GM23248 (cell line): ENCODE data around the gene C11orf91. TPM values are rescaled to one million over a fixed set of nuclear protein-coding genes. Genes with fewer than 3 reads are reported as not detected.
"Not testable (repeated sequence)": the region's sequence is repeated elsewhere in the genome, so short reads cannot be mapped to it uniquely, and the experiment has no call there.

Experiments used
- DNase-seq: peaks from one replicate; pipeline ENCODE4 v3.0.0-alpha.2; 2015
- H2AFZ ChIP-seq: fragments of 200-600 bp; sonication (generic); 2 replicates; pipeline ENCODE4 v1.6.1; 2016; ENCODE audit warnings: antibody characterized with exemption
- H3F3A ChIP-seq: fragments of 200-600 bp; sonication (generic); 2 replicates; pipeline ENCODE4 v1.6.1; 2016; ENCODE audit warnings: mild to moderate bottlenecking, antibody characterized with exemption, mixed run types; ENCODE audit not compliant: insufficient read depth
- H3K27ac ChIP-seq: fragments of 200-600 bp; sonication (generic); 2 replicates; pipeline ENCODE4 v1.5.1; 2016; ENCODE audit warnings: mild to moderate bottlenecking
- H3K27me3 ChIP-seq: fragments of 200-600 bp; sonication (generic); replicated peaks from 2 replicates; pipeline ENCODE4 v1.6.1; 2016; ENCODE audit warnings: mild to moderate bottlenecking; ENCODE audit not compliant: insufficient read depth
- H3K36me3 ChIP-seq: fragments of 200-600 bp; sonication (generic); 2 replicates; pipeline ENCODE4 v1.6.1; 2016; ENCODE audit warnings: low read depth, mild to moderate bottlenecking
- H3K4me1 ChIP-seq: fragments of 200-600 bp; sonication (generic); 2 replicates; pipeline ENCODE4 v1.6.1; 2016; ENCODE audit warnings: mild to moderate bottlenecking; ENCODE audit not compliant: insufficient read depth
- H3K4me2 ChIP-seq: fragments of 200-600 bp; sonication (generic); one replicate; pipeline ENCODE4 v1.6.1; 2016; ENCODE audit warnings: mild to moderate bottlenecking; ENCODE audit not compliant: unreplicated experiment
- H3K4me3 ChIP-seq: fragments of 200-600 bp; sonication (generic); 2 replicates; pipeline ENCODE4 v1.5.1; 2016; ENCODE audit warnings: mild to moderate bottlenecking
- H3K79me2 ChIP-seq: fragments of 200-600 bp; sonication (generic); 2 replicates; pipeline ENCODE4 v1.6.1; 2016; ENCODE audit warnings: mild to moderate bottlenecking; ENCODE audit not compliant: insufficient read depth
- H3K9ac ChIP-seq: fragments of 200-600 bp; sonication (generic); 2 replicates; pipeline ENCODE4 v1.6.1; 2016; ENCODE audit warnings: mild to moderate bottlenecking
- H3K9me2 ChIP-seq: fragments of 200-600 bp; sonication (generic); 2 replicates; pipeline ENCODE4 v1.6.1; 2016; ENCODE audit warnings: mixed run types, mild to moderate bottlenecking, moderate library complexity; ENCODE audit not compliant: insufficient read depth
- H3K9me3 ChIP-seq: fragments of 200-600 bp; sonication (generic); one replicate; pipeline ENCODE4 v1.6.1; 2017; ENCODE audit warnings: low read depth
- H4K20me1 ChIP-seq: fragments of 200-600 bp; sonication (generic); 2 replicates; pipeline ENCODE4 v1.6.0; 2016; ENCODE audit not compliant: insufficient read depth
- EZH2 ChIP-seq: fragments of 200-600 bp; sonication (generic); IDR thresholded peaks from 2 replicates; pipeline ENCODE4 v1.6.1; 2018; ENCODE audit warnings: antibody characterized with exemption, mild to moderate bottlenecking; ENCODE audit not compliant: insufficient read depth, poor library complexity, severe bottlenecking
- EZH2phosphoT487 ChIP-seq: fragments of 200-600 bp; sonication (generic); IDR thresholded peaks from 2 replicates; pipeline ENCODE4 v1.6.1; 2018; ENCODE audit warnings: antibody characterized with exemption, moderate library complexity, mild to moderate bottlenecking, low read depth; ENCODE audit not compliant: insufficient read depth
- WGBS, 2 experiments: methylation state at CpG; one replicate each; pipeline ENCODE4 v1.1.6; 2015 to 2017; ENCODE audit warnings: low lambda C conversion rate in 2 of 2, low coverage in 1 of 2; ENCODE audit errors: missing lambda C conversion rate in 2 of 2; 5-methylcytosine and 5-hydroxymethylcytosine counted together
- in situ Hi-C: fragments of 300-500 bp; cut with MboI; formaldehyde crosslinking; loops from 2 replicates; pipeline ENCODE4 v1.15.0; 2020
- polyA plus RNA-seq: library from polyadenylated mRNA; unstranded; fragments of >200 nt; fragmentation: Nextera tagmentation; extraction: Ambion mirVana; gene quantifications from 2 replicates; pipeline ENCODE4 v1.2.1, GENCODE V29; 2016
- total RNA-seq: library from RNA; depleted of rRNA; stranded (reverse); fragments of >200 nt; shearing (Covaris generic); gene quantifications from 2 replicates; pipeline ENCODE4 v1.2.3, GENCODE V29; 2014

C11orf91 gene
- total and polyA plus RNA-seq, 2 experiments from 2014 or later, result not detected

DNA sequence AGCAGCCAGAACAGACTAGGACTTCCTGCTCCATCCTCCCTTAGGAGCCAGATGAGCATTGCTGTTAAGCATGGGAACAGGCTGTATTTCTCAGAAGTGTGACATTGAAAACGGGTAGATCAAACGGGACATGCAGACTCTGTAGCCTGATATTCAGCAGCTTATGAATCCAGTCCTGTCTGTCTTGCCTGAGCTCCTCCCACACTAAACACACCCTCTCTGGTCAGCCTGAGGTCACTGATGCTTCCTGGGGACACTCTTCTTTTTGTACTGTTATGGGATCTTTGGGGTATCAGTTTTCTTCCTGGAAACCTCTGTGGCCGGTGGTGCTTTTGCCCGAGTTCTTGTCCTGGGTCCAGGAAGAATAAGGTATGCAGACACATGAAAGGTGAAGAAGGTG lies 35.8 kb downstream of the C11orf91 start:
- H3K27ac ChIP-seq, result no peak overlapping the region
- no peak overlapping the region for H3K4me2 ChIP-seq
- H3K79me2 ChIP-seq, result no peaks in the 10 kb centered on the region
- TF ChIP-seq EZH2phosphoT487, result no peak
- H2AFZ ChIP-seq, result no peak overlapping the region
- H3K4me1 ChIP-seq, result peaks cover 10% of the 10 kb centered on the region
- peaks cover 23% of the 10 kb centered on the region; the same call in 1 of the 2 replicates for H3K36me3 ChIP-seq
- H4K20me1 ChIP-seq, result no peaks in the 10 kb centered on the region
- no peaks in the 10 kb centered on the region for H3K9me3 ChIP-seq
- no peaks in the 10 kb centered on the region for H3K9me2 ChIP-seq
- no peaks in the 10 kb centered on the region for H3K27me3 ChIP-seq
- no peak overlapping the region for H3K4me3 ChIP-seq
- in situ Hi-C loops, result no loop called here
- peaks cover 25% of the 10 kb centered on the region for H3F3A ChIP-seq
- H3K9ac ChIP-seq, result no peak overlapping the region
- 75 to 77% methylated on average over 4 of the region's 4 CpGs for WGBS, 2 experiments
- no peak for DNase-seq

DNA sequence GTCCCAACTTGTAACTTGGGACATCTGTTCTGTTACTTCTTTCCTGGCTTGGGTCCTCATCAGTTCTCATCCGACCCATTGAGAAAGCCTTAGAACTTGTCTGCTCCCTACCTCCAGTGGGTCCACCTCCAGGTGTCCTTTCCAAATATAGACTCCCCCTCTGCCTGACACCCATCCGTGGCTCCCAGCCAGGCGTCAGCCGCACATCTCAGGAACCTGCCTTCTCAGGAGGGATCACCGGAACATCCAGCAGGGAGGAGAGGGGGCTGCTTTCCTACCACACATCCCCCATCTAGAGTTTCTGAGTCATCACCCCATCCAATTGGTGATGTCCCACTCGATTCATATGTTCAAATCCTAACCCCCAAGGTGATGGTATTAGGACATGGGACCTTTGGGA lies 36.5 kb downstream of the C11orf91 start:
- Histone ChIP-seq H3K4me2 (no peak overlapping the region), H3K79me2 (no peaks in the 10 kb centered on the region), H4K20me1 (no peaks in the 10 kb centered on the region), H3K36me3 (peaks cover 23% of the 10 kb centered on the region; the same call in 1 of the 2 replicates), H3K9me2 (no peaks in the 10 kb centered on the region), H3K27me3 (no peaks in the 10 kb centered on the region), H3F3A (peaks cover 18% of the 10 kb centered on the region), H2AFZ (no peak overlapping the region), H3K4me3 (no peak overlapping the region), H3K9me3 (no peaks in the 10 kb centered on the region), H3K9ac (no peak overlapping the region), H3K4me1 (peaks cover 3% of the 10 kb centered on the region), H3K27ac (no peak overlapping the region)
- DNase-seq, result no peak
- WGBS, 2 experiments, result 79 to 81% methylated on average over 6 of the region's 6 CpGs
- in situ Hi-C loops, result no loop called here
- TF ChIP-seq EZH2 (no peak), EZH2phosphoT487 (no peak)

DNA sequence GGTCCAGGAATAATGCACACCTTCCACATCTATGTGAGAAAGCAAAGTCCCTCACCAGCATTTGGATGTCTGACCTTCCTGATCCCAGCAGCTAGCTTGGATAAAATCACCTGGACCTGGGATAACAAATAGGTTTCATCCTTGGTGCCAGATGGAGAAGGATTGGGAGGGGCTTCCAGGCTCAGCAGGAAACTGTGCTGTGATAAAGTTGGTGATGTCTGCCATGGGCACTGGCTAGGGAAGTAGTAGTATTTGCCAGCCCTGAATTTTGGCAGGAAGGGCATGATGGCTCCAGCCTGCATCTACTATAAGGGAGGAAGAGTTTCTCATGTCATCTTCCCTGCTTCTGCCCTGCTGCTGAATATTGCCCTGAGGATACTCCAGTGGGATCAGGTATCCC lies 37.5 kb downstream of the C11orf91 start:
- Histone ChIP-seq H3F3A (peaks cover 10% of the 10 kb centered on the region; the same call in 1 of the 2 replicates), H3K9me2 (no peaks in the 10 kb centered on the region), H3K27me3 (no peaks in the 10 kb centered on the region), H3K36me3 (peaks cover 18% of the 10 kb centered on the region; the same call in 1 of the 2 replicates), H3K4me2 (no peak overlapping the region), H2AFZ (no peak overlapping the region), H3K9ac (no peak overlapping the region), H3K27ac (no peak overlapping the region), H3K79me2 (no peaks in the 10 kb centered on the region), H3K9me3 (no peaks in the 10 kb centered on the region), H3K4me3 (no peak overlapping the region), H3K4me1 (no peaks in the 10 kb centered on the region), H4K20me1 (no peaks in the 10 kb centered on the region)
- in situ Hi-C loops, result no loop called here
- no peak for DNase-seq
- TF ChIP-seq EZH2phosphoT487, result no peak
- no peak for TF ChIP-seq EZH2

DNA sequence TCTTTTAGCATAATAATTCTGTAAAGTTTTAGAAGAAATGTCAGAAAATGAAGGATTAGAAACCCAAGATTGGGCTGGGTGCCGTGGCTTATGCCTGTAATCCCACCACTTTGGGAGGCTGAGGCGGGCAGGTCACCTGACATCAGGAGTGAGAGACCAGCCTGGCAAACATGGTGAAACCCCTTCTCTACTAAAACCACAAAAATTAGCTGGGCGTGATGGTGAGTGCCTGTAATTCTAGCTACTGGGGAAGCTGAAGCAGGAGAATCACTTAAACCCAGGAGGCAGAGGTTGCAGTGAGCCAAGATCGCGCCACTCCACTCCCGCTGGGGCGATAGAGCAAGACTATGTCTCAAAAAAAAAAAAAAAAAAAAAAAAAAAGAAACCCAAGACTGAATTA lies 39.1 kb downstream of the C11orf91 start:
- H3K9me2 ChIP-seq, H4K20me1 ChIP-seq, H3K4me1 ChIP-seq, H3K27me3 ChIP-seq, DNase-seq, in situ Hi-C loops, H3K9me3 ChIP-seq, H3F3A ChIP-seq, H3K27ac ChIP-seq, H3K9ac ChIP-seq, H2AFZ ChIP-seq, H3K79me2 ChIP-seq, H3K4me3 ChIP-seq, H3K36me3 ChIP-seq, H3K4me2 ChIP-seq: not testable (repeated sequence)
- 95 to 99% methylated on average over 7 of the region's 7 CpGs for WGBS, 2 experiments

DNA sequence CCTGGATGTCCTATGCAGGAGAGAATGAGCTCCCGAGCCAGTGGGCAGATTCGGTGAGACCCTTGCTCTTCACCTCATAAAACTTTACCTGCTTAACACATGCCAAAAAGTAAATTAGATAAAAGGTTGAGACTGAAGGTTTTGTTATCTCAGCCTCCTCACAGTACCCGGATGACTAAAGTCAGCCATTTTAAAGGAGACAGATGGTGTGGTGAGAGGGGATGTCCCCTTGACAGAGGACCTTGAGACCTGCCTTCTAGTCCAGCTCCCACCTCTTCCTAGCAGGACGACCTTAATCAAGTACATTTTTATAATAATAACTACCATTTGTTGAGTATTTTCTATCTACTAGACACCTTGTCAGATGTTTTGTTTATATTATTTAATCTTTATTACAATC lies 39.7 kb downstream of the C11orf91 start:
- no peaks in the 10 kb centered on the region for H3K9me3 ChIP-seq
- H3K9me2 ChIP-seq, result no peaks in the 10 kb centered on the region
- H3K9ac ChIP-seq, result no peak overlapping the region
- peaks cover 8% of the 10 kb centered on the region; the same call in 1 of the 2 replicates for H3K36me3 ChIP-seq
- no peak overlapping the region for H3K4me3 ChIP-seq
- TF ChIP-seq EZH2phosphoT487 (no peak), EZH2 (no peak)
- WGBS, 2 experiments, result 96 to 97% methylated on average over 4 of the region's 4 CpGs
- no peak overlapping the region for H3K4me2 ChIP-seq
- no peaks in the 10 kb centered on the region for H3K27me3 ChIP-seq
- H2AFZ ChIP-seq, result no peak overlapping the region
- DNase-seq, result no peak
- in situ Hi-C loops, result no loop called here
- peaks cover 10% of the 10 kb centered on the region; the same call in 1 of the 2 replicates for H3F3A ChIP-seq
- no peak overlapping the region for H3K27ac ChIP-seq
- no peaks in the 10 kb centered on the region for H3K79me2 ChIP-seq
- no peaks in the 10 kb centered on the region for H4K20me1 ChIP-seq
- H3K4me1 ChIP-seq, result no peaks in the 10 kb centered on the region
